SW 1271 (cell line): ENCODE results near the gene SUV39H2.
"Not testable (repeated sequence)": the region's sequence is repeated elsewhere in the genome, so short reads cannot be mapped to it uniquely, and the experiment has no call there.

Source experiments
- DNase-seq, 2 experiments: peaks; one replicate each; lab custom pipeline; 2025; lab: John Stamatoyannopoulos, UW

Gene SUV39H2

GRCh38 chr10:14875941-14876340 is 2.7 kb upstream of the SUV39H2 start:
- DNase-seq: no peak

GRCh38 chr10:14876764-14877163 is 1.9 kb upstream of the SUV39H2 start:
- no peak for DNase-seq

GRCh38 chr10:14879124-14879927 is 660 bp downstream of the SUV39H2 start:
- peak in 1 of 2 experiments; percentile 7 for DNase-seq

- DNase-seq: no peak
These were observed 1.2 kb downstream of the SUV39H2 start for GRCh38 chr10:14879928-14880193.

GRCh38 chr10:14880229-14880628 is 1.6 kb downstream of the SUV39H2 start:
- DNase-seq: no peak

GRCh38 chr10:14884082-14884481 is 5.4 kb downstream of the SUV39H2 start:
- DNase-seq: no peak

- peak in 1 of 2 experiments; percentile 2 for DNase-seq
These were observed 10.7 kb downstream of the SUV39H2 start for GRCh38 chr10:14889318-14889717.

GRCh38 chr10:14891151-14891550 is 12.5 kb downstream of the SUV39H2 start:
- DNase-seq: no peak

GRCh38 chr10:14904316-14904732 is 25.7 kb downstream of the SUV39H2 start:
- peak in 1 of 2 experiments; percentile 54 for DNase-seq

GRCh38 chr10:14904864-14905263 is 26.2 kb downstream of the SUV39H2 start:
- DNase-seq: no peak

- DNase-seq: no peak
These were observed 27.2 kb downstream of the SUV39H2 start for GRCh38 chr10:14905890-14906289.

GRCh38 chr10:14906765-14907164 is 28.1 kb downstream of the SUV39H2 start:
- no peak for DNase-seq

GRCh38 chr10:14907591-14907990 is 28.9 kb downstream of the SUV39H2 start:
- not testable (repeated sequence) for DNase-seq

- no peak for DNase-seq
These were observed 30.4 kb downstream of the SUV39H2 start for GRCh38 chr10:14909101-14909500.

GRCh38 chr10:14910953-14911352 is 32.3 kb downstream of the SUV39H2 start:
- no peak for DNase-seq

- no peak for DNase-seq
These were observed 33.1 kb downstream of the SUV39H2 start for GRCh38 chr10:14911801-14912200.

- no peak for DNase-seq
These were observed 37.9 kb downstream of the SUV39H2 start for GRCh38 chr10:14916600-14916999.

GRCh38 chr10:14917827-14918226 is 39.2 kb downstream of the SUV39H2 start:
- DNase-seq: no peak

GRCh38 chr10:14918964-14919363 is 40.3 kb downstream of the SUV39H2 start:
- no peak for DNase-seq

GRCh38 chr10:14924013-14924412 is 45.3 kb downstream of the SUV39H2 start:
- DNase-seq: no peak

GRCh38 chr10:14925268-14925667 is 46.6 kb downstream of the SUV39H2 start:
- no peak for DNase-seq

- DNase-seq: no peak
These were observed 47.4 kb downstream of the SUV39H2 start for GRCh38 chr10:14926061-14926470.

GRCh38 chr10:14926722-14927416 is 48.2 kb downstream of the SUV39H2 start:
- DNase-seq: no peak

- DNase-seq: no peak
These were observed 51.9 kb downstream of the SUV39H2 start for GRCh38 chr10:14930610-14931009.
